ENCODE measurements around the gene GDF2. TPM values are rescaled to one million over a fixed set of nuclear protein-coding genes. Genes with fewer than 3 reads are reported as not detected.

GDF2 gene
- total RNA-seq, 2 donors from 2014 or later = not detected

GRCh38 chr10:47326306-47326926 is 4.2 kb downstream of the GDF2 start:
- DNase-seq (no peak), ATAC-seq (peak; percentile 64 to 82)

GRCh38 chr10:47326927-47327330 is 4.7 kb downstream of the GDF2 start:
- intact Hi-C loops (cut with DNase I) = no loop called here
- ATAC-seq (peak; percentile 76 to 77), DNase-seq (no peak)

More at GRCh38 chr10:47326306-47326926, 4.2 kb downstream of the GDF2 start:
- intact Hi-C loops (cut with DNase I) = no loop called here

GRCh38 chr10:47329855-47330254 is 7.6 kb downstream of the GDF2 start:
- no peak for ATAC-seq
- no peak for DNase-seq
- intact Hi-C loops (cut with DNase I) = no loop called here

GRCh38 chr10:47330366-47330765 is 8.1 kb downstream of the GDF2 start:
- intact Hi-C loops (cut with DNase I) = no loop called here
- DNase-seq = no peak
- no peak for ATAC-seq

GRCh38 chr10:47330804-47331203 is 8.6 kb downstream of the GDF2 start:
- DNase-seq (no peak), ATAC-seq (no peak)
- intact Hi-C loops (cut with DNase I) = no loop called here

- intact Hi-C loops (cut with DNase I) = no loop called here
Observed at GRCh38 chr10:47331491-47331890, 9.2 kb downstream of the GDF2 start.

GRCh38 chr10:47331954-47332353 is 9.7 kb downstream of the GDF2 start:
- intact Hi-C loops (cut with DNase I) = loop anchor here in 1 of 2 donors (1.0 kb wide), 1 partner anchor 24 kb away; no protein-coding TSS in a partner anchor
- ATAC-seq (no peak), DNase-seq (no peak)

More at GRCh38 chr10:47331491-47331890, 9.2 kb downstream of the GDF2 start:
- ATAC-seq = no peak
- no peak for DNase-seq

- intact Hi-C loops (cut with DNase I) = loop anchor here in 1 of 2 donors (1.0 kb wide), 1 partner anchor 24 kb away; no protein-coding TSS in a partner anchor
- no peak for DNase-seq
- ATAC-seq = no peak
Observed at GRCh38 chr10:47332371-47332770, 10.1 kb downstream of the GDF2 start.

GRCh38 chr10:47332946-47333345 is 10.7 kb downstream of the GDF2 start:
- no peak for DNase-seq
- ATAC-seq = no peak
- intact Hi-C loops (cut with DNase I) = loop anchor here in 1 of 2 donors (1.0 kb wide), 1 partner anchor 23 kb away; no protein-coding TSS in a partner anchor

GRCh38 chr10:47333532-47333931 is 11.3 kb downstream of the GDF2 start:
- no peak for ATAC-seq
- no peak for DNase-seq
- intact Hi-C loops (cut with DNase I) = no loop called here

- intact Hi-C loops (cut with DNase I) = no loop called here
- no peak for ATAC-seq
- no peak for DNase-seq
Observed at GRCh38 chr10:47334466-47335295, 12.4 kb downstream of the GDF2 start.

- no peak for ATAC-seq
- DNase-seq = no peak
- intact Hi-C loops (cut with DNase I) = no loop called here
Observed at GRCh38 chr10:47335906-47336305, 13.7 kb downstream of the GDF2 start.

GRCh38 chr10:47336387-47337134 is 14.3 kb downstream of the GDF2 start:
- no peak for ATAC-seq
- intact Hi-C loops (cut with DNase I) = no loop called here
- no peak for DNase-seq

GRCh38 chr10:47337310-47337709 is 15.1 kb downstream of the GDF2 start:
- ATAC-seq (no peak), DNase-seq (no peak)
- intact Hi-C loops (cut with DNase I) = no loop called here

- intact Hi-C loops (cut with DNase I) = no loop called here
- DNase-seq = no peak
- ATAC-seq = no peak
Observed at GRCh38 chr10:47339186-47339735, 17.0 kb downstream of the GDF2 start.

- intact Hi-C loops (cut with DNase I) = no loop called here
- no peak for DNase-seq
- ATAC-seq = no peak
Observed at GRCh38 chr10:47339759-47340607, 17.7 kb downstream of the GDF2 start.

GRCh38 chr10:47340608-47341170 is 18.4 kb downstream of the GDF2 start:
- intact Hi-C loops (cut with DNase I) = no loop called here
- DNase-seq (peak; percentile 48), ATAC-seq (peak; percentile 50 to 65)
